Measurements from ENCODE around the gene GUK1.
"Not testable (repeated sequence)": the region's sequence is repeated elsewhere in the genome, so short reads cannot be mapped to it uniquely, and the experiment has no call there.

GUK1 gene

GRCh38 chr1:228105270-228105995, 34.6 kb upstream of the GUK1 start:
- no peak for DNase-seq

- no peak for DNase-seq
Measured at GRCh38 chr1:228105996-228106799, 33.9 kb upstream of the GUK1 start.

GRCh38 chr1:228106800-228107054, 33.4 kb upstream of the GUK1 start:
- DNase-seq: no peak

GRCh38 chr1:228107636-228108035, 32.4 kb upstream of the GUK1 start:
- DNase-seq: no peak

GRCh38 chr1:228108055-228108690, 31.9 kb upstream of the GUK1 start:
- no peak for DNase-seq

- DNase-seq: no peak
Measured at GRCh38 chr1:228108742-228109072, 31.4 kb upstream of the GUK1 start.

GRCh38 chr1:228109073-228109961, 30.8 kb upstream of the GUK1 start, which contains the start of gene MRPL55:
Gene MRPL55, minus strand, starts transcription at chr1:228109299. Its CDS starts 1,039 bp downstream, at chr1:228108260.
- DNase-seq: peak; percentile 77 to 80

- no peak for DNase-seq
Measured at GRCh38 chr1:228109962-228110488, 30.1 kb upstream of the GUK1 start.

- no peak for DNase-seq
Measured at GRCh38 chr1:228110556-228110955, 29.5 kb upstream of the GUK1 start.

- not testable (repeated sequence) for DNase-seq
Measured at GRCh38 chr1:228111315-228111714, 28.8 kb upstream of the GUK1 start.

GRCh38 chr1:228112167-228112566, 27.9 kb upstream of the GUK1 start:
- DNase-seq: no peak

GRCh38 chr1:228112617-228113016, 27.5 kb upstream of the GUK1 start:
- DNase-seq: no peak

- no peak for DNase-seq
Measured at GRCh38 chr1:228114827-228115226, 25.3 kb upstream of the GUK1 start.

GRCh38 chr1:228117335-228117734, 22.7 kb upstream of the GUK1 start:
- no peak for DNase-seq

GRCh38 chr1:228118040-228118439, 22.0 kb upstream of the GUK1 start:
- no peak for DNase-seq

- DNase-seq: no peak
Measured at GRCh38 chr1:228120351-228120750, 19.7 kb upstream of the GUK1 start.

- DNase-seq: no peak
Measured at GRCh38 chr1:228120857-228121489, 19.1 kb upstream of the GUK1 start.

- DNase-seq: no peak
Measured at GRCh38 chr1:228122921-228123441, 17.1 kb upstream of the GUK1 start.

- no peak for DNase-seq
Measured at GRCh38 chr1:228123505-228123904, 16.6 kb upstream of the GUK1 start.

- no peak for DNase-seq
Measured at GRCh38 chr1:228125185-228125584, 14.9 kb upstream of the GUK1 start.

- DNase-seq: no peak
Measured at GRCh38 chr1:228131766-228132165, 8.3 kb upstream of the GUK1 start.

- no peak for DNase-seq
Measured at GRCh38 chr1:228134591-228134990, 5.5 kb upstream of the GUK1 start.

All from NCI-H187 (cell line).